Skeletal muscle cell (primary cell): ENCODE measurements around the gene CNTLN.
A peak's percentile ranks its signal among the peaks of the same experiment; 100 is the strongest.
"Not testable (repeated sequence)": the region's sequence is repeated elsewhere in the genome, so short reads cannot be mapped to it uniquely, and the experiment has no call there.

Experiments
- DNase-seq: peaks from one replicate; pipeline ENCODE4 v3.0.0-alpha.2; 2010; ENCODE audit warnings: low read depth
- H3K4me3 ChIP-seq: 2 replicates; pipeline ENCODE4 v1.5.1; 2011; ENCODE audit warnings: low read depth, mild to moderate bottlenecking, control low read depth, low read length, moderate library complexity

The CNTLN gene

DNA sequence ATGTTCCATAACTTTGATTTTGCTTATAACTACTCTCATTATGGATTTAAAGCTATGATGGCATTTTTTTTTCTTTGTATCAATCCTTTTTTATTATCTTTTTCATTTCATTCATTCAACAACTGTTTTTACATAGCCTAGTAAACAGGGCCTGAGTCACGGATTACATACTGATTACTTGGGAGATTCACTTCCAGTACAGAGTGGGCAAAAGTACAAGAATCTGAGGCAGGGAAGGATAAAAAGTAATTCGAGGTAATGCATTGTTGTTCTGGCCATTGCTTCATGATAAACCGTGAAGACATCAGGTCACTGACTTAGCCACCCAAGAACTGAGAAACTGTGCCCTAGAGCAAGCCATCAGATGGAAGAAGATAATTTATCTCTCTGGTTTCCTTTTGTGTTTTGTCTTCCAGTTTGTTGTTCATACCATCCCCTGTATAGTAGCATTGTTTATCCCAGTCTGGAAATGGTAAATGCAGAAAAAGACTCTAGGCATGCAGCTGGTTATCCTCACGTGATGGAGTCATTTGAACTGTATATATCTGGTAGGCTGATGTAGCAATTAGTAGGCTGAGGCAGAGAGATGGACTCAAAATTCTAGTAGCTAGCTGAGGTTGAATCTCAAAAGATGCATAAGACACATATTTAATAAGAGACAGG is 145.6 kb downstream of the CNTLN start:
- no peak for DNase-seq
- no peak overlapping the region for H3K4me3 ChIP-seq

DNA sequence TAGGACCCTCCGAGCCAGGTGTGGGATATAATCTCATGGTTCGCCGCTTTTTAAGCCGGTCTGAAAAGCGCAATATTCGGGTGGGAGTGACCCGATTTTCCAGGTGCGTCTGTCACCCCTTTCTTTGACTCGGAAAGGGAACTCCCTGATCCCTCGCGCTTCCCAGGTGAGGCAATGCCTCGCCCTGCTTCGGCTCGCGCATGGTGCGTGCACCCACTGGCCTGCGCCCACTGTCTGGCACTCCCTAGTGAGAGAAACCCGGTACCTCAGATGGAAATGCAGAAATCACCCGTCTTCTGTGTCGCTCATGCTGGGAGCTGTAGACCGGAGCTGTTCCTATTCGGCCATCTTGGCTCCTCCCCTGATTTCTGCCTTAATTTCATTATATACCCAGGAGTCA is 155.8 kb downstream of the CNTLN start:
- not testable (repeated sequence) for DNase-seq

DNA sequence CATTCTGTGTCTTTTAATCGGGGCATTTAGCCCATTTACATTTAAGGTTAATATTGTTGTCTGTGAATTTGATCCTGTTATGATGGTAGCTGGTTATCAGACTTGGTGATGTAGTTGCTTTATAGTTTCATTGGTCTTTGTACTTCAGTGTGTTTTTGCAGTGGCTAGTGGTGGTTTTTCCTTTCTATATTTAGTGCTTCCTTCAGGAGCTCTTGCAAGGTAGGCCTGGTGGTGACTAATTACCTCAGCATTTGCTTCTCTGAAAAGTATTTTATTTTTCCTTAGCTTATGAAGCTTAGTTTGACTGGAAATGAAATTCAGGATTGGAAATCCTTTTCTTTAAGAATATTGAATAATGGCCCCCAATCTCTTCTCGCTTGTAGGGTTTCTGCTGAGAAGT is 156.9 kb downstream of the CNTLN start:
- no peak for DNase-seq
- H3K4me3 ChIP-seq: no peak overlapping the region

More for the DNA sequence above, 155.8 kb downstream of the CNTLN start:
- H3K4me3 ChIP-seq: not testable (repeated sequence)

DNA sequence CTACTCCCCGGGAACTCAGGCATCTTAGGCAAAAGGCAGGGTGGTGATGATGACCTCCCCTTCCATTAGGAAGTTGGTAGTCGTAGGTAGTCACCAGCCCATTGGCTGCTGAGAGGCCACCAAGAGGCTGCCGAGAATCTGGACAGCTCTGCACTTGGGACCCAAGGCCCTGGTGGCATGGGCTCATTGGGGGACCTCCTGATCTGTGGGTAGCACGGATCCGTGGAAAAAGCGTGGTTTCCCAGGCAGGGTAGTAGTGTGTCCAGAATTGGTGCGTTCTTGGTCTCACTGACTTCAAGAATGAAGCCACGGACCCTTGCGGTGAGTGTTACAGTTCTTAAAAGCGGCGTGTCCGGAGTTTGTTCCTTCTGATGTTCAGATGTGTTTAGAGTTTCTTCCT is 158.8 kb downstream of the CNTLN start:
- no peak for DNase-seq
- H3K4me3 ChIP-seq: no peak overlapping the region

DNA sequence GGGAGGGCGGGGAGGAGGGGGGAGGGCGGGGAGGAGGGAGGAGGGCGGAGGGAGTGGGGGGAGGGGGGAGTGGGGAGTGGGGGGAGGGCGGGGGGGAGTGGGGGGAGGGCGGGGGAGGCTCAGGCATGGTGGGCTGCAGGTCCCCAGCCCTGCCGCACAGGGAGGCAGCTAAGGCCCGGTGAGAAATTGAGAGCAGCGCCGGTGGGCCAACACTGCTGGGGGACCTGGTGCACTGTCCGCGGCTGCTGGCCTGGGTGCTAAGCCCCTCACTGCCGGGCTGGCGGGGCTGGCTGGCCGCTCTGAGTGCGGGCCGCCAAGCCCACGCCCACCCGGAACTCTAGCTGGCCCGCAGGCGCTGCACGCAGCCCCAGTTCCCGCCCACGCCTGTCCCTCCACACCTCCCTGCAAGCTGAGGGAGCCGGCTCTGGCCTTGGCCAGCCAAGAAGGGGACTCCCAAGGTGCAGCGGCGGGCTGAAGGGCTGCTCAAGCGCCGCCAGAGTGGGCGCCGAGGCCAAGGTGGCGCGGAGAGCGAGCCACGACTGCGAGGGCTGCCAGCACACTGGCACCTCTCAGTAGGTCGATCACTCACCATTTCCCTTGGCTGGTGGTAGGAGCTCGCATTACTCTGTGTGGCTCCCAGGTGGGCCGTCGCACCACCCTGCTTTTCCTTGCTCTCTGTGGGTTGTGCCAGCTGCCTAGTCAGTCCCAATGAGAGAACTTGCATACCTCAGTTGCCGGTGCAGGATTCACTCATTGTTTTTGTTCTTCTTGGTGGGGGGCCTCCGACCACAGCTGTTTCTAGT is 160.2 kb downstream of the CNTLN start:
- no peak overlapping the region for H3K4me3 ChIP-seq
- no peak for DNase-seq

DNA sequence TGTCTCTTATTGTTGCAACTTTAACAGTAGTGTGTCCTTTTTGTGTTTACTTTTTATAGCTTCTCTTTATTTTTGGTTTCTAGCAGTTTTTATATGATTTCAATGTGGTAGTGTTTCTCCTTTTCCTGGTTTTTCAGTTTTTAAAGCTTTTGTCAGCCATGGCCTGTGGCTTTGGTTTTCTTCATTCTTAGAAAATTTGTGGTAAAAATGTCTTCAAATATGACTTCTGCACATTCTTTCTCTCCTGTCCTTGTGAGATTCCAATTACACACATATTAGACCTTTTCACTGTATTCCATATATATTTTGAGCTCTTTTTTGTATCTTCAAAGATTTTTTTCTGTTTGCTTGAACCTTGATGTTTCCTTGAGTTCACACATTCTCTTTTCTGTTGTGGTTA is 180.5 kb downstream of the CNTLN start:
- no peak for DNase-seq
- H3K4me3 ChIP-seq: no peak overlapping the region

DNA sequence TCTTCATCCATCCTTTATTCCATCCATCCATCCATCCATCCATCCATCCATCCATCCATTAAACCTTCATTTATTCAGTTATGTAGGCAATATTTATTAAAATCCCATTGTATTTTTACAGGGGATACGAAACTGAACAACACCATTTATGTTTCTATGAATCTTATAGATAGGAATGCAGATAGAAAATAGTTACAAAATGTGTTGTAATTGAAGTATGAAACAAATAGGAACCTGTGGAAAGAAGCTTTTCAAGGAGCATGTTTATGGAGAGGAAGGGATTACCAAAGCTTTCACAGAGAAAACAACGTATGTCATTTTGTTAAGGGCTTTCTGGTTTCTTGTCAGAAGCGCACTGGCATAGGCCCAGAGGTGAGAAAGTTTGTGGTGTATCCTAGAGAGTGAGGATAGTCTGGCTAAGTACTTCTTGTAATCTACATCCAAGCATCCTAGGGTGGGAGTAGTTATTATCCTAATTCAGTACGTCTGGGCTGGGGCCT is 184.0 kb downstream of the CNTLN start:
- DNase-seq: no peak
- H3K4me3 ChIP-seq: no peak overlapping the region

DNA sequence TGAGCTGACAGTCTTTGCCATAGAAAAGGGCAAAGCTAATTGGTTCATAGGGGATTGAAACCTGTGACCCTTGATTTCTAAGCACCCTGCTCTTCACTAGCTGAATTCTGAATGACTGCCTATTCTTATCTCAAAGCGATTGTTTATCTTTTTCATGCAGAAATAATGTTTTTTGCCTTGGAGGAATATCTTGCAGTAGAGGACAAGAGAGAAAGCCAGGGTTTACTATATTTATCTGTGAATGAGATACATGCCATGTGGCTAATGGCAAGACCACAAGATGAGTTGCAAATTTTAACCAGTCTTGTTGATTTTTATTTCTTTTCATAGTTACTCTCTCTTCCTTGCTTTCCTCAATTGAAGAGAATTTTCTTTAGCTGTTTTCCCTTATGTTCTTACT is 185.0 kb downstream of the CNTLN start:
- H3K4me3 ChIP-seq: no peak overlapping the region
- DNase-seq: no peak

DNA sequence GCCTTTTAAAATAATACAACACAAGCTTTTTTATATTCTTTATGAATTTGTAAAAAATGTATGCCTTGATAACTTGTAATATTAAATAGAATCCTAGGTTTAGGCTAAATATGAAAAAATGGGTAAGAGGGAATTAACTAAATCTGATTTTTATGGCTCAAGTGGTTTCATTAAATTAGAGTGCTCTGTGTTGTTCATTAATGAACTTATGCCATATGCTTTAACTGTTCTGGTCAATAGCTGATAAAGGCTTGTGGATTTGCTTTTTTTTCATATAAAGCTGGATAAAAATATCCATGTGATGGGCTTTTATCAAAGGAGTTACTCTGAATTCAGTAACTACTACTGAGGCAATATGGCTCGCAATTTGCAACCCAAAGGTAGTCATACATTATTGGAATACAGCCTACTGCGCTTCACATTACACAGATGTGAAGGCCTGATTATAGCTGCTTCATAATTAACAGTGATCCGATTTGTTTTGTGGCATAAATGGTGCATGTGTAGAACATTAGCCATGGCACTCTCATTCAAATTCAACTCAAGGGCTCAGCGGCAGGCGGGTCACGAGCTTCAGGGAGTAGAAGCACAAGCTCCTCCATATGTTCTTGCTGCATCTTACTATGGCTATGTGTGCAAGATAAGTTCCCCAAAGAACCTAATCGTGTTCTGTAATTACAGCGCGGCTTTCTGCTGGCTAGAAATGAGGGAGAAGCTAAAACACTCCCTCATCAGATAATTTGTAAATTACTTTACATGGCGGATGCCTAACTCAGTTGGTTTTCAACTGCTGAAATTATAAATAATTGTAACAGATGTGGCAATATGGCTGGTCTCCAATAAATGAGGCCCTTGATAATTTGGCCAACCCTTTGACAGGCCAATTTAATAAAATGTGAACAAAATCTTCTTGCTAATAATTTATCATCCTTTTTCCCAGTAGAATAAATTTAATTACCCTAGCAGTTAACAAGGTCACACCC is 188.3 kb downstream of the CNTLN start:
- no peak for DNase-seq
- no peak overlapping the region for H3K4me3 ChIP-seq

DNA sequence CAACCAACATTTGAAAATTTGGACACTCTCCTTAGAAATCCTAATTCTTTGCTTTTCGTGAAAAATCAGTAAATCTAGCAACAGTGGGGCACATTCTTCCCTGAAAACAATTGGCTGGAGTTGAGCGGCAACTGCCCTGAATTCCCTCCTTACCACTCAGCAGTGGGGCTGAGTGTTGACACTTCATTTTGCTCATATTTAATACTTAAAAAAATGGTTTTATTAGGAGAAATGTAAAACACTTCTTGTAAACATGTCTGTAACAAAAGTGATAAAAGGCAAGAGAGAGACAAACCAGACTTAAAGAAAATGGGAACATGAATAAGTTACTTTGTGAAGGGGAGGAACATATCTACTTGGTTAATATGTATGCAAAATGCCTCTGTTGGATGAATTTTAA is 193.5 kb downstream of the CNTLN start:
- no peak overlapping the region for H3K4me3 ChIP-seq
- DNase-seq: no peak

DNA sequence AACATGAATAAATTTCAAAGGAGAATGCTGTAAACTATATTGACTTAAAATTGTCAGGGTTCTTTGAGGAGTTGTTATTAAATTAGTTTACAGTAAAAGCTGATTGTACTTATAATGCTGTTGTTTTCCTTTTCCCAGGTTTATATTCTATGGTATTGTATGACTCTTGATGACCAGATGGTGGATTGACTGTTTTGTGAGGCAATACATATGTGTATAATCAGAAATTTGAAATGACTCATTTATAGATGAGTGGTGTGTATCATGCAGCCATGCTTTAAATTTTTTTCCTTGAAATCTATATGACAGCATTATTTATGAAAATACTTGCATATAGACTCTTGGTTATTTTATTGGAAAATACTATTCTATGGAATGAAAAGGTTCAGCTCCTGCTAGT is 195.3 kb downstream of the CNTLN start:
- no peak overlapping the region for H3K4me3 ChIP-seq
- DNase-seq: no peak

DNA sequence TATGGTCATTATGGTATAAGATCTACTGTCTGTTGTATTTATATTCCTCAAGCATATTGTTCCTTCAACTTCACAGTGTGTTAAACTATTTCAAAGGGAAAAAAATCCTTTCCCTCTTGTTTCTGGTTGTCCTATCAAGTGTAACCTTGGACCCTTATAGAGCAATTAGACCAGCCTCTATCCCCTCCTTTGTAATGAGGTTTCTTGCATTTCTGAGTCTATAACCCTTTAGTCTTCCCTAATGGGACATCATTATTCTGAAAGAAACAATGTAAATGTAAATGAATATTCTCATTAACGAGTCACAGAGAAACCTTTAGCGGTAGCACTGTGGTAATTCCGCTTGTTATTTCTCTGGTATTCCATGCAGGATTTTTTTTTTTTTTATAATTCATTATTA is 197.3 kb downstream of the CNTLN start:
- DNase-seq: no peak
- no peak overlapping the region for H3K4me3 ChIP-seq

DNA sequence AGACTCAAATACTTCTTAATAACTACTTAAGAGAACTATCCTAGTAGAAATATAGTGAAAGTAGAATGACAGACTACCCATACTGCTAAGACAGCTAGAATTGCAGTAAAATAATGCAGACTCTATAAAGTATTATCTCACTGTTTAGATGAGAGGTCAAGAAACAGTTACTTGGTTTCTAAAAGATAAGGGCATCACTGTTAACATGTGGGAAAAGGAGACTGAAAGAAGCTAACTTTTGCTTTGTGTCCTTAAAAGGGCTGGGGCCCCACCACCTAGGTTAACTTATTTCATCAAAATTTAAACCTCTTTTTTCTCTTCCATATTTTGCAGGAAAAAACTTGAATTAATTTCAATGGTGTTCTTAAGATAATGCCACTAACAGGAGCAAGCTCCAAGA is 204.3 kb downstream of the CNTLN start:
- H3K4me3 ChIP-seq: no peak overlapping the region
- no peak for DNase-seq

DNA sequence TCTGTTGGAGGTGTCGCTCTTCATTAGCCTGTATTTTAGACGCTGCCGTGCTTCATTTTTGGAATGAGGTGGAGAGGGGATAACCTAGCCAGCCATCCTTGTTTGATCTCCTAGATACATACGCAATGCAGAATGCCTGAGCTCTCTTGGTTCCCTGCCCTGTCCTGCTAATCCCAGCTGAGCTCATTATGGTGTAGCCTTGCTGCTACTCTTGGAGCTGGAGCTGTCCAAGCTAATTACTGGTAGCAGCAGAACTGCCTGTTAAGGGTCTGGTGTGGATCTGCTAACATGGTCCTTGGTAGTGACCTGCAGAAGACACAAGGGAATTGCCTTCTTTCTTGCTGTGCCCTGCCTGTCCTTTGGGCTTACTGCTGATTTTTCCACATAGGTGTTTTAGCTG is 207.9 kb downstream of the CNTLN start:
- H3K4me3 ChIP-seq: no peak overlapping the region
- DNase-seq: no peak

DNA sequence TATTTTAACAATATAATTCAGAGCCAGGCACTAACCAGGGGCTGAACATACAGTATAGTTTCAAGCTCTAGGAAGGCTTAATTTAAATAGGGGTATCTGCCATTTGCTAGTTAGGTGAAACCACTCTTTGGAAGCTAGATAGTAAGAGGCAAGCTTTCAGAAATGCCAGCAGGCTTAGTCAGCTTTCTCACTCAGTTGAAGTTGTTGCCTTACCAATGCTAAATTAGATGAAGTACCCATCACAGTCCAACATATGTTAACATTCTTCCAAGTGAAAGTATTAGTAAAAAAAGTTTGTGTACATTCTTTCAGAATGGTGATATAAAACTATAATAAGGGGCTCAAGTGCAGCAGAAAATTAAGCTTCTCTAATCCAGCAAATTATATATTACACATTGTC is 215.0 kb downstream of the CNTLN start:
- H3K4me3 ChIP-seq: no peak overlapping the region

DNA sequence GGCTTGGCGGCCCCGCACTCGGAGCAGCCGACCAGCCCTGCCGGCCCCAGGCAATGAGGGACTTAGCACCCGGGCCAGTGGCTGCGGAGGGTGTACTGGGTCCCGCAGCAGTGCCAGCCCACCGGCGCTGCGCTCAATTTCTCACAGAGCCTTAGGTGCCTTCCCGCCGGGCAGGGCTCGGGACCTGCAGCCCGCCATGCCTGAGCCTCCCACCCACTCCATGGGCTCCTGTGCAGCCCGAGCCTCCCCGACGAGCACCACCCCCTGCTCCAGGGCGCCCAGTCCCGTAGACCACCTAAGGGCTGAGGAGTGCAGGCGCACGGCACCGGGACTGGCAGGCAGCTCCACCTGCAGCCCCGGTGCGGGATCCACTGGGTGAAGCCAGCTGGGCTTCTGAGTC is 219.2 kb downstream of the CNTLN start:
- not testable (repeated sequence) for DNase-seq, H3K4me3 ChIP-seq

More for the DNA sequence above, 215.0 kb downstream of the CNTLN start:
- DNase-seq: peak; percentile 9

DNA sequence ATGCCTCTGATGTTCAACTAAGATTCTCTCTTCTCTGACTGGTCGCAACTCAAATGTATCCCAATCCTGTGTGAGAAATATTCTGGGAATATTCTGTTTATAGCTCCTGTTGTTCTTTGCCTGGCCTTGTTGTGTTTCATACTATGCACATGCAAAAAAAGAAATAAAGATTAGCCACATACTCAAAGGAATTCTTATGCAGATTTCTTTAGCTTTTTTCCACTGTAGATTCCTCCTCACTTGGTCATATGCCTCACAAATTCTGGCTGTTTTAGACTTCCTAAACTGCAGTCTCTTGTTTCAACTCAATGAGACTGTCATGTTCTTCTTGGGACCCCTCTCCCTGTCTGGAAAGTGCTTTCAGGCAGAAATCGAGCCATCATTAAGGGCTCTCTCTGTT is 226.5 kb downstream of the CNTLN start:
- no peak overlapping the region for H3K4me3 ChIP-seq
- DNase-seq: no peak

DNA sequence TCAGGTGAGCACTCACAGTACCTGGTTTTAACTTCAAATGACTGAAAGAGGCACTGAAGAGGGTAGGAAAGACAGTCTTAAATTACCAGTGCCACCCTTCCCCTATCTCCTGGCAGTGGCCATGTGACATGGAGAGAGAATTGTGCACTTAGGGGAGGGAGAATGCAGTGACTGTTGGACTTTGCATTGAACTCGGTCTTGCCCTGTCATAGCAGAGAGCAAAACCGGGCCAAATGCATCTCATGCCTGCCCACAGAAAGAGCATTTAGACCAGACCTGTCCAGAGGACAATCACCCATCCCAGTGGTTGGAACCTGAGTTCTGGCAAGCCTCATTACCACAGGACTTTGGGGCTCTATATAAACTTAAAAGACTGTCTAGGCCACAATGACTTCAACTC is 232.2 kb downstream of the CNTLN start:
- no peak overlapping the region for H3K4me3 ChIP-seq
- DNase-seq: no peak

DNA sequence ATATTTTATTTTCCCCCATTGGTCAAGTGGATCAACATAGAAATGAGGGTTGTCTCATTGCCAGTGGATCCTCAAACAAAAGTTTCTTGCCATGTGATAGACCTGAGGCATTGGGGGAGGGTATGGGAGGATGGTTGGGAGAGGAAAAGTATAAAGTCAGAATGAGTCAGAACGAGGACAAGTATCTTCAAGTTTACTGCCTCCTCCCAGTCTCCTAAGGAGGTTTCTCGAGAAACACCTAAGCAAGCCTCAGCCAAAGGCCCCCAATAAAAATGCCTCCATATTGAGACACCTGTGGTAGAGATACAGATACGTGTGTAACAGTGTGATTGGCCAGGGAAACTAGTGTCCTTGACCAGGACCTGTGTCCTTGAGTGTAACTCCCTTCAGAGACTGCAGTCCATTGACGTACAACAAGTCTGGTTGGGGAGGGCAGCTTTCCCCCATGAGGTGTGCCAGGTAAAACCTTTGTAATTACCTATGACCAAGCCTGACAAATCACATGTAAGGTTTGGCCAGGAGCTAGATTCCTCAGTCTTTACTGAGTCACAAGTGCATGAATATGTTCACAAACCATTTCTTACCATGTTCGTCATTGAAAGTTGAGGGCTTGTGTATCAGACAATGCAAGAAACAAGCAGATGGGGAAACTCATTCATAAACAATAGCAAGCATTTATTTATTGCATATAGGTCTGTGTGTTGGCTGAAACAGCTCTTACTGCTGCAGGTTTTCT is 245.5 kb downstream of the CNTLN start:
- DNase-seq: no peak
- H3K4me3 ChIP-seq: no peak overlapping the region
